Stimulated activated CD4-positive, alpha-beta T cell treated with anti-CD3 and anti-CD28 coated beads, TNF-alpha, amount 100 ng/mL, for 24 hours (primary cell): Measurements from ENCODE around the gene ADORA1.

Experiments
- DNase-seq, 3 experiments: peaks; one replicate each; pipeline ENCODE4 v3.0.0-alpha.2; 2020; ENCODE audit warnings: low read depth in 3 of 3

Gene ADORA1

DNA sequence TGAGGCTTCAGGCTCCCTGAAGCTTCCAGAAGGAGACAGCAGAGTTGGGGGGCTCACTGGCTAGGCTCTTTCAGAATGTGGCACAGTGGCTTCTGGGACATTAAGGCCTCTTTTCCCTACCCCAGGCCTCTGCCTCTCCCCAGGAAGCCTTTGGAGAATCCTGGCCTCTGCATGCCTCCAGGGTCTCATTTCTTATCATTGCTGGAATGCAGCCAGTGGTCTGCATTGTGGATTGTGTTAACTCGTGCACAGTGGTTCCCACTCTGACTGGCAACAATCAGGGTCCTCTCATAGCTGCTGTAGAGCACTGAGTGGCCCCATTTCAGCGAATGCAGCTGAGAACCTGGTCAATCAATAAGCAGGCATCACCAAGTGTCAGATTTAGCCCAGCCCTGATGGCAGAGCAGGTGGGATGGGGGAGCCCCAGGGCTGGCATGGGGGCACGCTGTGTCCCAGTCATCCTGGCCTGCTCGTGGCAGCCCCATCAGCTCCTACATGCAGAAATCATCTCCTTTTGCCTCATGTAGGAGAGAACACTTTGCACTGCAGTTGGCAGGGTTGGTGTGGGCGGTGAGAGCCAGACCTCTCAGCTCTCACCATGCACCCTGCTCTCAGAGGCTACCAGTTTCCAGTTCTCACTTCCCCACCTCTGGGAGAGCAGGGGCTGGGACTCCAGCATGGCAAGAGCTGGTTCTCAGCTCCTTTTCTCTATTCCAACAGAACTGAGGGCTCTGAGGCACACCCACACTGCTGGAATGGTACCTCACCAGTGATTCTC is 13.4 kb downstream of the ADORA1 start:
- DNase-seq = no peak

DNA sequence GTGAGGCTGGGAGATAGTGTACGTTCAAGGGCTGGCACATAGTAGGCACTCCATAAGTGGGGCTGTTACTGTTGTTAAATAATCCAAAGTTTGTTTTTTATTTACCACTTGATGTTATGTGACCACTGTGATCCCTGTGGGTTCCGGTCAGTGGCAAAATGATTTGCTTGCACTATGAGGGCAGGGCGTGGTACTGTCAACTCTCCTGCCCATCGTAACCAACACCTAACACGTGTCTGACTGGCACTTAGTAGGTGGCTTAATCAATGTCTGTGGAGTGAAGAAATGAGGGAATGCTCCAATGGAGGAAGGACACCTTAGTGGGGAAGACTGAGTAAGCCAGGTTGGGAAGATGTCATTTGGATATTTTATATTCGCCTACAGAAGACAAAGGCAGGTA is 14.6 kb downstream of the ADORA1 start:
- no peak for DNase-seq

DNA sequence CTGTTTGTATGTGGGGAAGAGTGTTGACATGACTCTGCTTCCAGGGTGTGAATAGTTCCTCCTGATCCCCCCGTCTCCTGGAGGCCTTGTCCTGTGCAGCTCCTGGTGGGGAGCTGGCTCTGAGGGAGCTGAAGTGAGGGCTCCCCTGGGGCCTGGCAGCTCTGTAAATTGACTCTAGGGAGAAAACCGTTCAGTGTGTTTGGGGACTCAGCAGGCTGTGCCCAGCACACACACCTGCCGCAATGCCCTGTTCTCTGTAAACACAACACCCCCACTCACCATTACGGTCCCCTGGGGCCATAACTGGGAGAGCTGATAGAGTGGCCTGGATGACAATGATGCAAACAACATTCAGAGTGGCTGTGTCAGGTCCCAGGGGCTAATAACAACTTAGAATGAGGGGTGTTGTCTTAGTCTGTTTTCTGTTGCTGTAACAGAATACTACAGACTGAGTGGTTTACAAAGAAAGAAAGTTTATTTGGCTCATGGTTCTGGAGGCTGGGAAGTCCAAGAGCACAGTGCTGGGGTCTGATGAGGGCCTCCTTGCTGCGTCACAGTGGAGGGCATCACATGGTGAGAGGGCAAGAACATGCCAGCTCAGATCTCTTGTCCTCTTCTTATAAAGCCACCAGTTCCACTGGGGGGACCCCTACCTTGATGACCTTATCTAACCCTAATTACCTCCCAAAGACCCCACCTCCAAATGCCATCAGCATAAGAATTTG is 15.3 kb downstream of the ADORA1 start:
- DNase-seq = no peak

DNA sequence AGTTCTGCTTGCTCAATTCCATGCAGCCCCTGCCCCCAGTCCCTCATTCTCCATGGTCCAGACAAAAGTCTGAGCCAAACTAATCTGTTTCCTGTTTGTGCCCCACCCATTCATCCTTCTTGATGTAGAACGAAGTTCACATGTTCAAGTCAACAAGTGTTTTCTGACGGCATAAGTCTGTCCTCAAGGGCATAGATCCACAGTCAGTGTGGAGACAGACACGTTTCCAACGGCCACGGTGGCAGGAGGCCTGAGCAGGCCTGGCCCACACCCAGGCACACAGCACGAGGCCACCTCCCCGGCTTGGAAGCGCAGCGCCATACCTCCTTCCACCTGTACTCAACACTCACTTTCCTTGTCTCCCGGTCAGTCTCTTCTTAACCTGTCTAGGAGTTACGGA is 16.1 kb downstream of the ADORA1 start:
- no peak for DNase-seq

DNA sequence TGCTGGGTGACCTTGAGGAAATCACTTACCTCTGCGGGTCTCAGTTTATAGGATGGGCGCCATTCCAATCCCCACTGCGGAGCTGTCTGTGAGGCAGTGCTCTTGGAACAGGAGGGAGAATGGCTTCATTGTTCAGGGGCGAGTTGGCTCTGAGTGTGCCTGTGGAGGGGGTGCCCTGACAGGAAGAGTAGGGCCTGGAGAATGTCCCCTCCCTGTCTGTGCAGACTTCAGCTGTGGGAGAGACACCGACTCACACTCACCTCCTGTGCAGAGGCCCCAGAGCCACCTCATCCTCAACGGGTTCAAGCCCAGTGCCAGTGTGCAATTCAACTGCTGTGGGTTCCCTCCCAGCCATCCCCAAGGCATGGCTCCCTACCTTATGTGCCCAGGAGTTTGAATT is 17.1 kb downstream of the ADORA1 start:
- no peak for DNase-seq

DNA sequence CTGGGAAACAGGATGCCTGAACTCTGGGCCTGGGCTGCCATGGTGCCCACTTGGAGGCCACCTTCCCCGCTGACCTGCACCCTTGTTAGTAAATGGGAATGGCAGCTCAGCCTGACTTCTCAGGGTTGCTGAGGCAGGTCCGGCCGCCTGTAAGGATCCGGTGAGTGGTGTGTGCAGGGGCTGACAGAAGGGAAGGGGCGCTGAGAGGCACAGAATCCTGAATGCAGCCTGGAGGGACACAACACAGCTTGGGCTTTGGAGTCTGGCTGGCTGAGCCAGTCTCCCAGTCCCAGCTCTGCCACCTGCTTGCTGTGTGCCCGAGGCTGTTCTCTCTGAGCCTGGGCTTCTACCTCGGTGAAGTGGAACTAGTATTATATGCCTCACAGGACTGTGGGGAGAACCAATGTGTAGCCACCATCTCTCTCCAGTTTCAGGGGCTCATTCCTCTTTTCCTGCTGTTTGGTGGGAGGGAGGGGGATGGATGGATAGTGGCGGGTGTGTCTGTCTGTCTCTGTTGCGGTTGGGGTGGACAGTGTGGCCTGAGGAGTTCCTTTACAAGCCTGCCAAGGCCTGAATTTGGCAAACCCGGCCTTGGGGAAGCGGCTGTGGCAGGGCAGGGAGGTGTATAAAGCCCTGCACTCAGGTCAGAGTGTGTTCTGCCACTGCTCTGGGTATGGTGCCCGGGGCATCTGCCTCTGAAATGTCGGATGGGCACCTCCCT is 18.0 kb downstream of the ADORA1 start:
- no peak for DNase-seq

DNA sequence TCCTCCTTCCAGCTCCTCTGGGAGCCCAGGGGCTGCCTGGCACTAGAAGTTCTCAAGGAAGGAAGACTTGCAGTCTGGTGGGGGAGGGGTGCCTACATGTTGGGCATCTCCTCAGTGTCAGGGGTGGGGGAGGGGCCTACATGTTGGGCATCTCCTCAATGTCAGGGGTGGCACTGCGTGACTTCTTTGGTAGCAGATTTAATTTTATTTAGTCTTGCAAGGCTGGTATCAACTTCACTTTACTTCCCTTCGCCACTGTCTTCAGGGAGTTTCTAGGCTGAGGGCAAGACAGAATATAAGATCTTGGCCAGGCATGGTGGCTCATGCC is 18.5 kb downstream of the ADORA1 start:
- DNase-seq = no peak

DNA sequence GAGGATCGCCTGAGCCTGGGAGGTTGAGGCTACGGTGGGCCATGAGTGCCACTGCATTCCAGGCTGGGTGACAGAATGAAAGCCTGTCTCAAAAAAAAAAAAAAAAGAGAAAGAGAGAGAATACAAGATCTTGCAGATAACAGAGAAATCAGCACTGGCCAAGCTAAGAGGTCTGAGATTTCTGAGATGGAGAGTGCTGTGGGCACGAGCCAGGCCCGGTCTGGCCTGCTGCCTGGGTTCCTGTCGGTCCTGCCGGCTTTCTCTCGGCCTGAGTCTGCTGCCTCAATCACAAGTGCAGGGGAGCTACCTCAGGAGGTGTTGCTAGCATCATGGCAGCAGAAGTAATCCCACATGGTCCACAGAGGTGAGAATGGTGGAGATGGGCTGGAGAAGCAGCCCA is 19.0 kb downstream of the ADORA1 start:
- no peak for DNase-seq

DNA sequence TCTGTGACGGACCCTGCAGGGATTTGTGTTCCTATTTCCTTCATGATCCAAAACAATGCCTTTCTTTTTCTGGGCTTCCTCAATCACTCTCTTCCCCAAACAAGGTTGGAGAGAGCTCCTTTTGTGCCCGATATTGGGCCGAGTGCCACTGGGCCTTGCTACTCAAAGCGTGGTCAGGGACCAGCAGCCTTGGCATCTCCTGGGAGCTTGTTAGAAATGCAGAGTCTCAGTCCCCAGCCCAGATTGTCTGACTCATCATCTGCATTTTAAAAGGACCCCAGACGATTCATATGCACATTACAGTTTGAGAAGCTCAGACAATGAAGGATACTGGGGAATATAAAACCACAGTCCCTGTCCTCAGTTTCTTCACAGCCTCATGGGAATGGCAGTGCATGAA is 19.9 kb downstream of the ADORA1 start:
- DNase-seq = no peak

DNA sequence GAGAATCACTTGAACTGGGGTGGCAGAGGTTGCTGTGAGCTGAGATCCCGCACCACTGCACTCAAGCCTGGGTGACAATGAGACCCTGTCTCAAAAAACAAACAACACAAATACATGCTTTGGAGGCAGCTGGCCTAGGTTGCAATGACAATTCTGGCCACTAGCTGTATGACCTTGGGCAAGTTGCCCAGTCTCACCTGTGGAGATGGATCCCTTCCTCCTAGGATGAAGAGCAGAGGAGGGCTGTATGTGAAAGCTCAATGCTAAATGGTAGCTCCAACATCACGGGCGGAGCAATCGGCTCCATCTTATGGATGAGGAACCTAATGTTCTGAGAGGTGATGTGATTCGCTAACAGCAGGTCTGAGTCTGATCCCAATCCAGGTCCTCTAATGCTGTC is 20.6 kb downstream of the ADORA1 start:
- DNase-seq = no peak

DNA sequence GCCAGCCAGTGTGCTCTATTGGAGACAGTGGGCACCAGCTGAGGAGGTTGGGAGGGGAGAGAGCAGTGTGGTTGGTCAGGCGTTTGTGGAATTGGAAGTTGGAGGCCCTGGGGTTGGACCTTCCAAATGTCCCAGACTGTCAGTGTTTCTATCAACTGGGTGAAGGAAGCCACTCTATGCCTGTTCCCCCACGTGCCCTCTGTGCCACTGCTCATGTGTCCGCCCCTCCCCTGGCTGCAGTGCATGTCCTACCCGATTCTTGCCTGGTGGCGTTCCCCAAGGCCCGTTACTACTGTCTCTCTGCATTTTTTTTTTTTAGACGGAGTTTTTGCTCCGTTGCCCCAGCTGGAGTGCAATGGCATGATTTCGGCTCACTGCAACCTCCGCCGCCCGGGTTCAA is 21.1 kb downstream of the ADORA1 start:
- no peak for DNase-seq

DNA sequence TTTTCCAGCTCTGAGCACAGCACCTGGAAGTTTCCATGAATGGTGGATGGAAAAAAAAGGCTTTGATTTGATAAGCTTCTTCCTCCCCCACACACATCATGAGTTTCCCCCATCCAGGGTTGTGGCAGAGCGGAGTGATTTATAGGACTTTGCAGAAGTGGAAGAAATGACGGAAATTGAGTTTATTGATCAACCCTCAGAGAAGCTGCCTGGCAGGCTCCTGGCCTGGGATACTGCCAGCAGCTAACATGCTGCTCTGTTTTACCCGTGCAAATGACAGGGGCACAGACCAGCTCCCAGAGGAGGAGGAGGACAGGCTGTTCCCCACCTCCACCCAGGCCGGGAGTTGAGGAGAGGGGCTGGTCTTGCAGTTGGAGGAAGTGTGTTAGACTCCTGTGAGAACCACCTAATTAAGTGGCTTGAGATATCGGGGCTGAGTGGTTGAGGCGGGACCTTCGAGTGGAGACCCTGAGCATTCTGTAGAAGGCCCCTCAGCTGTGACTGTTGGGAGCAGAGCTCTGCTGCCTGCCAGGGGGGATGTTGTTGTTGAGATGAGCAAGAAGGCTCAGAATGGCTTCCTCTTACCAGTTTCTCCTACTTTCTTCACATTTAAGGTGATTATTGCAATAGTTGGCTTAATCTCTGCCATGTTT is 21.8 kb downstream of the ADORA1 start:
- DNase-seq = no peak

DNA sequence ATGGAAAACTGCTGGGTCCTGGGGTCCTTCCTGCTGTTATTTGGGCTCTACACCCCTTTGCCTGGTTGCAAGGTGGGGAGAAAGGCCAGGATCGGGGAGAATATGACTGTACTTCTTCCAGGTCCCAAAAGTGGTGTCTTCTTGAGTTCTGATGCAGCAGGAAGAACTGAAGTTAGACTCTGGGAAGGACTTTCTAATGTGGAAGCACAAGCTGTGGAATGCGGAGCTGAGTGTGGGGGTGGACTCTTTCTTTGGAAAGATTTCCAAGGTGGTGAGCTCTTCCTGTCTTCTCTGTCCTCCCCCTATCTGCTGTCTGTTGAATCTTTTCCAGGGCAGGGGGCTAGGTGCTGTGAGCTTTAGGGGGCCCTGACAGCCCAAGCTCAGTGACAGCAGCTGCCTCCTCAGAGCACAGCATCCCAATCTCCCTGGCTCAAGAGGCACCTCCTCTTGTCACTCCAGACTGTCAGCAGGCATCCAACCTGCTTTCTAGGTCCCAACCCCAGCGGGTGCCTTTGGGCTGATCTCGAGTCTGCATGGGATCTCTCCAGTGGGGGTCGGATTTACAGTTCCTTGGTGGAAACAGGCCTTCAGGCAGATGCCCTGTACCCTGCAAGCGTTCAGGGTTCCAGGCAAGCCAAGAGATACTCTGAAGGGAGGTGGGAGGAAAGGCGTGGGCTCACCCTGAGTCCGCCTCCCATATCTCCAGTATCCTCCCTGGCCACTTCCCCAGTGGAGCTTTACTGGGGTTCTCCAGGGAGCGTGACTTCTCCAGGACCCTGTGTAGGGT is 23.2 kb downstream of the ADORA1 start:
- no peak for DNase-seq

DNA sequence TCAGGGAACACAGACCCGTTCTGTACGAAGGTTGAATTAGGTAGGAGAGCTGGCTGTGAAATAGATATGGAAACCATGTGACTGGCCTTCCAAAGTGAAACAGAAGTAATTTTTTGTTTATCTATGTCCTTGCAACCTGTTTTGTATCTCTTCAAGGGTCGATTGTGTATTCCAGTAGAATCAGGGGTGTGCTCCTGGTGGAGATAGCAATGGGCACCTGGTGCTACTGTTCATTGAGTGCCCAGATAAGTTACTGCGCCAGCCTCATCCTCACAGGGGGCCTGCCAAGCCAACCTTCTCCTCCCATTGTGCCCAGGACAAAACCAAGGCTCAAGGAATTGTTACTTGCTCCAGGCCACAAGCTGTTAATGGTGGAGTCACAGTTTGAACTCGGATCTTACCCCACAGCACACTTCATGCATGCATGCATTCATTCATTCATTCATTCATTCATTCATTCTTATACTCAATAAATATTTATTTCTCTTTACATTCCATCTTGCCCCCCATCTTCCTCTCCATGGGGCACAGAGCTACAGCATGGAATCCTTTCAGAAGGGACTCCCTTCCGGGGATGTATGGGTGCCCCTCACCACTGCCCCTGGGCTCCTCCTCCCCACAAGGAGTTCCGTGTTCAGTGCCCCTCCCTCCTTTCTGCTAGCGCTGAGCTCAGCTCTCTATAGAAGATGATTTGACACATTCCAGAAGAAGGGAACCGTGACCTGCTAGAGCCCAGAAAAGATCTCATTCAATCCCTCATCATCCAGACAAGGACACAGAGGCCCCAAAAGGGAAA is 24.0 kb downstream of the ADORA1 start:
- no peak for DNase-seq

DNA sequence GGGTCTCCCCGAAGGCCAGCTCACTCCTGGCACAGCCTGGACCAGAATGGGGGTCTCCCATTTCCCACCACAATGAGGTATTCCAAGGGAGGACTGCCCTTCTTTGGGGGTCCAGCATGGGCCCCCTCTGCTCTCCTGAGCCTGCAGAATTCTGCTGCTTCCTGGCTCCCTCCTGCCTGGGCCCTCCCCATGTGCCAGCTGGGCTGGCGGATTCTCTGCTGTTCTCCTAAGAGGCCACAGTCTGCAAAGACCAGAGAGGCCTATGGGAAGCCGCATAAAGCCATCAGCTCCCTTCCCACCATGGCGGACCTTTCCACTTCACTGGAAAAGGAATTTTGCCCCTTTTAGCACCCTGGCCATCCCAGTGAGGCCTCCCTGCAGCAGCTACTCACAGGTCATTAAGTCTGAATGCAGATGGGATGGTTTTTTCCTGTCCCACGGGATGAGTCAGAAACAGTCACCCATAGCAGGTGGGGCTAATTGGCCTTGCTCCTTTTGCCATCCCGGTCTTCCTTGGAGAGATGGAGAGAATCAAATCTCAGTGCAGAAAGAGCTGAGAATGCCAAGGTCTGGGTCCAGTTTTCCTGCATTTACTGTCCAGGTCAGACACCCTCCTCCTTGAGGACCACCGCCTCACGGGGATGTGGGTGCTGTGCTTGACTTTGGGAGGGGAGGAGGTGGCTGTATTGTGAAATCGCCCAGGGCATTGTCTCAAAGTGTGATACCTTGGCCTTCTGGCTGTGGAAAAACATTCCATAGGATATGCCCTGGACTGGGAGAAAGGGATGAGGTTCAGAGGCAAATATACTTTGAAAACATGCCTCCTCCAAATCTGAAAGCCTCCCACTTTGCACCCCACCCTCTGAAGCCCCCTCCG is 24.9 kb downstream of the ADORA1 start:
- DNase-seq = no peak

DNA sequence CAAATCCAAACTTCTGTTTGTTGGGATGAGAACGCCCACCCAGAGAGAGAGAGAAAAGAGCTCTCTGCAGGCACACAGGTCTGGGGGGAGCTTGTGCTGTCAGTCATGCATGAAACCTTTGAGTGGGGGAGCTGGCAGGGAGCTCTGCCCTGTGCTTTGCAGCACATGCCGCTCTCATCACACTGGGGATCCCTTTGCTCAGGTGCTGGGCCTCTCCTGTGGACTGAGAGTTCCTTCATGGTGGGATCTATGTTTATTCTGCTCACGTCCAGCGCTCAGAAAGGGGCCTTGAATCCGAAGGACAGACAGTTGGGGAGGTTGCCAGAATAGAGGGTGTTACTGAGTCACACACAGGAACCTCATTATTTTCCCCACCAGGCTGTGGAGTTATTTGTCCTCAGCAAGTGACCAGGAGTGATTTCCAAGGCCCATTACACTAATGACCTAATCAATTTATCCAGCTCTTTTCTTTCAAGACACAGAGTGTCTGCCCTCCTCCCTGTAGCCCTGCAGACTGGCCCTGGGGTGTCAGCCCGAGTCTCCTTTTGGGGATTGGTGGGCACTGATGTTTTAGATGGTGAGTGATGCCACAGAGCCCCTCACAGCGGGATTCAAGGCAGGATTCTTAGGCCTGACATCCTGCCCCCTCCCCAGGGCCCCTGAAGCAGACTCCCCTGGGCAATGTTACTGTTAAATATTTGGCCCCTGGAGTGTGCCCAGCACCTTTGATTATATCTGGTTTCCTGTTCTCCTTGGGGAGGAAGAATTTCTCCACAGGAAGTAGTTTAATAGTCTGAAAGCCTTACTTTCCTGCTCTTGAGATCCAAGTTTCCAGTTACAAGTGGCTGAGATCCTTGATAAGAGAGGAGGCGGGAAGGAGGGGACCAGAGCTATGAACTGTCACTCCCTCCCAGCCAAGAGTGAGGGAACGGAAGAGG is 25.8 kb downstream of the ADORA1 start:
- DNase-seq = no peak

DNA sequence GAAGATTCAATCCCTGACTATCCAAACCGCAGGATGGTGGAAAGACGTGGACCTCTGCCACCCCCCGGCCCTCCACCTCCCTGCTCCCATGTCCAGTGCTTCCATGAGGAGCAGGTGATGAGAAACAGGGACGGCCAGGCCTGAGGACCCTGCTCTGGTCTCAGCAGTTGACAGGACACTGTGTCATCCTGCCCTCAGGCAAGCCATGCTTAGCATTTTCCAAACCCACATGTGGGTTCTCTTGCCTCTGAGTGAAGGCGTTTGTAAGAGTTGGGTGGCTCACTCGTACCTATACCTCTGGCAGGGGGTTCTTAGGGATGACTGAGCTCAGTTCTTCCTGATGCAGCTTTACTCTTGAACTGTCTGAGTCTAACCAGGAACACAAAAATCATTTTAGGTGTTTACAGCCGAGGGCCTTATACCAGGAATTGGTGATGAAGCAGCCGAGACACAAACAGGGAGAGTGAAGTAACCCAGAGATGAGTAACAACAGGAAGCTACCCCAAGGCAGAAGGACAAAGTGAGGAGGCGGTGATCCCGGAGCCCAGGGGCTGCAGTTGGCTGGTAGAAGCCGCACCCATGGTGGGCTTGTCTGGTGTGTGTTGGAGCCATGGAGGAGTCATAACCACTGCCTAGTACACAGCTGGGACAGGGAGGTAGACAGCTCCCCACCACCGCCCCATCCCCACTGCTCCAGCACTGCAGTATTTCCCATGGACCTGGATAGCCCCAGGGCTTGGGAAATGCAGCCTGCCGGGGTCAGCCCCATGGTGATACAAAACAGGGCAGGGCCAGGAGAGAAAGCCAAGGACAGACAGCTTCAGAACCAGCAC is 26.7 kb downstream of the ADORA1 start:
- no peak for DNase-seq

DNA sequence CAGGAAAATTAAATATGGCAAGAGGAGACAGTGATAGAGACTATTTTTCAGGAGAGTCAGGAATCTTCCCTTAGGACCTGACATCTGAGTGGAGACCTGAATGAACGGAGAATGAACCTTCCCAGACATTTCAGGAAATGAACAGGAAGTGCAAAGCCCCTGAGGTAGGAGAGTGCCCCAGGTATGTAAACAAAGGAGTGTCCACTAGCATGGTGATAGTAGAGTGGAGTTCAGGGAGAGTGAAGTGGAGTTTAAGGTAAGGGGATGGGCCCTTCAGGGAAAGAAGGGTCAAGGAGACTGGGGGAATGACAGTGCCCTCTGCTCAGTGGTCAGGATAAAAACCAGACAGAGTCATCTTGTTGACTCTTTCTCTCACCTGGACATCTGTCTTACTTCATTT is 28.8 kb downstream of the ADORA1 start:
- no peak for DNase-seq
